A549 (cell line): Measurements from ENCODE around the gene COL1A1. TPM values are rescaled to one million over a fixed set of nuclear protein-coding genes. Genes with fewer than 3 reads are reported as not detected.
A peak's percentile ranks its signal among the peaks of the same experiment; 100 is the strongest.

ENCODE experiments used
- ATAC-seq, 2 experiments: fragments of 200-7000 bp in 1 of 2; fragments of >200 bp in 1 of 2; cut with Nextera tagmentation in 1 of 2; cut with Tn5 transposase in 1 of 2; 3 replicates each; pipeline versions ENCODE4 v1.8.0 to v1.9.1; 2018 to 2020; ENCODE audit warnings: mild to moderate bottlenecking in 1 of 2, moderate library complexity in 1 of 2
- CTCF ChIA-PET: fragments of 300-600 bp; sonication (Branson Sonifier 250); formaldehyde crosslinking; extraction: SDS; loops from one replicate; lab custom pipeline; 2021; ENCODE audit warnings: antibody characterized with exemption, inconsistent platforms; lab: Yijun Ruan, JAX
- POLR2A ChIA-PET: fragments of 350-600 bp; formaldehyde crosslinking; extraction: SDS; loops from one replicate; lab custom pipeline; 2021; ENCODE audit warnings: antibody characterized with exemption, inconsistent platforms; lab: Yijun Ruan, JAX
- DNase-seq, 2 experiments: peaks; one replicate each; pipeline versions ENCODE4 v3.0.0 to v3.0.0-alpha.2; 2011 to 2016; ENCODE audit warnings: low read depth in 1 of 2, low spot score in 1 of 2
- FAIRE-seq: peaks from 2 replicates; lab custom pipeline; 2011; peaks lifted over from hg19 to GRCh38; lab: Jason Lieb, UNC
- H3K27ac ChIP-seq, 2 experiments: fragments of >200 bp; sonication (Bioruptor Twin); formaldehyde crosslinking; 3 replicates each; pipeline ENCODE4 v1.5.1; 2016 to 2017
- H3K4me1 ChIP-seq: fragments of >200 bp; sonication (Bioruptor Twin); formaldehyde crosslinking; 3 replicates; pipeline ENCODE4 v1.6.1; 2016
- H3K4me2 ChIP-seq: fragments of >200 bp; sonication (Bioruptor Twin); formaldehyde crosslinking; 3 replicates; pipeline ENCODE4 v1.6.1; 2016
- H3K4me3 ChIP-seq: fragments of >200 bp; sonication (Bioruptor Twin); formaldehyde crosslinking; 3 replicates; pipeline ENCODE4 v1.5.1; 2016
- H3K9me3 ChIP-seq: fragments of >200 bp; sonication (Bioruptor Twin); formaldehyde crosslinking; 3 replicates; pipeline ENCODE4 v1.6.1; 2016
- CEBPB ChIP-seq, 2 experiments: fragments of >200 bp in 1 of 2; sonication (Bioruptor Twin) in 1 of 2; formaldehyde crosslinking in 1 of 2; IDR thresholded peaks; 2 replicates each; pipeline ENCODE4 v1.6.1; 2012 to 2016
- EHMT2 ChIP-seq: fragments of 200-600 bp; sonication (generic); IDR thresholded peaks from 2 replicates; pipeline ENCODE4 v1.6.1; 2016; ENCODE audit warnings: antibody characterized with exemption, low read depth, mild to moderate bottlenecking, moderate library complexity
- GATA3 ChIP-seq: IDR thresholded peaks from 2 replicates; pipeline ENCODE4 v1.6.1; 2012; ENCODE audit warnings: borderline replicate concordance
- HDAC2 ChIP-seq: fragments of 200-600 bp; sonication (generic); IDR thresholded peaks from 2 replicates; pipeline ENCODE4 v1.6.1; 2016
- HOXA7 ChIP-seq: fragments of 250-450 bp; sonication (Bioruptor Pico); IDR thresholded peaks from 2 replicates; pipeline ENCODE4 v1.5.0; 2020; ENCODE audit warnings: mild to moderate bottlenecking, moderate library complexity
- HOXB5 ChIP-seq: fragments of 250-450 bp; sonication (Bioruptor Pico); IDR thresholded peaks from 2 replicates; pipeline ENCODE4 v1.5.0; 2020; ENCODE audit warnings: mild to moderate bottlenecking, moderate library complexity
- JUN ChIP-seq, 2 experiments: fragments of >200 bp; sonication (Bioruptor Twin); formaldehyde crosslinking; IDR thresholded peaks; 2 replicates in 1 of 2; 3 replicates in 1 of 2; pipeline ENCODE4 v1.6.1; 2016 to 2017
- MAZ ChIP-seq: fragments of 150-350 bp; IDR thresholded peaks from 2 replicates; pipeline ENCODE4 v1.6.1; 2014; ENCODE audit warnings: antibody characterized with exemption, low read depth, low read length, borderline replicate concordance
- NFE2L2 ChIP-seq: fragments of 150-350 bp; conservative IDR thresholded peaks from 2 replicates; pipeline ENCODE4 v1.6.1; 2014; ENCODE audit warnings: low read length
- PHF8 ChIP-seq: fragments of 200-600 bp; sonication (generic); IDR thresholded peaks from 2 replicates; pipeline ENCODE4 v1.6.1; 2016; ENCODE audit warnings: low read depth, mild to moderate bottlenecking, antibody characterized with exemption, moderate library complexity, borderline replicate concordance
- POLR2A ChIP-seq: IDR thresholded peaks from 2 replicates; pipeline ENCODE4 v1.6.1; 2012; ENCODE audit warnings: mild to moderate bottlenecking, low read length
- RAD21 ChIP-seq, 2 experiments: fragments of >200 bp in 1 of 2; sonication (Bioruptor Twin) in 1 of 2; formaldehyde crosslinking in 1 of 2; IDR thresholded peaks in 1 of 2; conservative IDR thresholded peaks in 1 of 2; 2 replicates in 1 of 2; 3 replicates in 1 of 2; pipeline ENCODE4 v1.6.1; 2012 to 2018; ENCODE audit warnings: inconsistent platforms in 1 of 2
- SMC3 ChIP-seq: fragments of >200 bp; sonication (Bioruptor Twin); formaldehyde crosslinking; IDR thresholded peaks from 3 replicates; pipeline ENCODE4 v1.6.1; 2018; ENCODE audit warnings: inconsistent platforms
- TFCP2L1 ChIP-seq: fragments of 250-450 bp; sonication (Bioruptor Pico); IDR thresholded peaks from 2 replicates; pipeline ENCODE4 v1.5.0; 2021; ENCODE audit warnings: mild to moderate bottlenecking
- TP53 ChIP-seq: fragments of 250-450 bp; sonication (Bioruptor Pico); IDR thresholded peaks from 2 replicates; pipeline ENCODE4 v1.5.0; 2021; ENCODE audit warnings: mild to moderate bottlenecking, moderate library complexity
- WGBS: methylation state at CpG from one replicate; pipeline ENCODE4 v1.1.6; 2017; ENCODE audit errors: missing lambda C conversion rate; 5-methylcytosine and 5-hydroxymethylcytosine counted together
- polyA plus RNA-seq, 4 experiments: library from polyadenylated mRNA; depleted of rRNA in 3 of 4; stranded (reverse); fragments of >200 nt; fragmentation: RNase III in 1 of 4; extraction: RNeasy Plus Mini Kit Qiagen cat#74134 plus additional on column Dnase treatment in 1 of 4; gene quantifications; 2 replicates in 3 of 4; 3 replicates in 1 of 4; pipeline ENCODE4 v1.2.3, GENCODE V29; 2011 to 2017
- TF ChIP-seq, protein P1 (sequence below): IDR thresholded peaks from 2 replicates; pipeline ENCODE4 v1.6.1; 2012
- TF ChIP-seq, protein P2 (sequence below): IDR thresholded peaks from 2 replicates; pipeline ENCODE4 v1.6.1; 2012; ENCODE audit warnings: low read depth, borderline replicate concordance
- TF ChIP-seq, protein P3 (sequence below): fragments of >200 bp; sonication (Bioruptor Twin); formaldehyde crosslinking; IDR thresholded peaks from 3 replicates; pipeline ENCODE4 v1.5.1; 2016
- TF ChIP-seq, protein P4 (sequence below): fragments of 150-350 bp; IDR thresholded peaks from 2 replicates; pipeline ENCODE4 v1.6.1; 2014; ENCODE audit warnings: low read depth, mild to moderate bottlenecking, low read length
- TF ChIP-seq, protein P5 (sequence below): fragments of 450-650 bp; IDR thresholded peaks from 2 replicates; pipeline ENCODE4 v1.6.1; 2014; ENCODE audit warnings: antibody characterized with exemption

The COL1A1 gene
- polyA plus RNA-seq, 2 of the 4 experiments (the other 2 are of a cell fraction), result 4.4 to 34.3 TPM

DNA sequence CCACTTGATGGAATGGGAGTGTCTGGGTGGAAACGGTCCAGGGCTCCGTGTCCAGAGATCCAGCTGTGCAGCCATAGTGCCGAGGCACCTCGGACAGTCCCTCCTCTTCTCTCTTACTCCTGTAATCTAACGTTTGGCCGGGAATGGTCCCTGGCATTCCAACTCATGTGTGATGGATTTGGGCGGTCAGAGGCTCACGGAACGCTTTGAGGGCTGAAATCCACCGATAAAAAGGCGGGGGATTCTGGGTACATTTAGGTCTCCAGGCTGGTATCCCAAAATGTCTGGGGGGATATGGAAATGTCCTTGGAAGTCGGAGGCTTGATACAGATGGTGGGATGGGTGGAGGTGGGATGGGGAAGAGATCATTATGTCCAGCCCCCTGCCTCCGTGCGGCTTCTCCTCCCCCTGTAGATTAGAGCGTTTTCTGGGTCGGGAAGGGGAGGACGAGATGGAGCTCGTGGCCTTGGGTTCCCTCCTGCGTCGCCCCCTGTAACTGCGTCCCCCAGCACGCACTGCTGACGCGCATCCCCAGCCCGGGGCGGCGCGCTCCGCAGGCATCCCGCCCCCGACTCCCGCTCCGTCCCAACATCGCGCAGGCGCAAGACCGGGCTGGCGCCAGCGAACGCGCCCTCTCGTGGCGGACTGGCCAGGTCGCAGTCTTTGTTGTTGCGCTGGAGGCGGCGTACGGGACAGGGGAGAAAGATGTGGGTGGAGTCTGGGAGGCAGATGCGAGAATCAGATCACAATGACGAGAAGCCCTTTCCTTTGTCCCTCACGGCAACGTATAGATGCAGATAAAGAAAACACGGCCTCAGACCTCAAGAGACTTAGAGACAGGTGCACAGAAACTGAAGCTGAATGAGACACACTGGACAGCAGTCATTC, 40.2 kb downstream of the COL1A1 start:
- DNase-seq, result peak; percentile 92 to 100
- Histone ChIP-seq H3K27ac (peak overlapping the region; percentile 80 to 86), H3K4me2 (peak overlapping the region; percentile 98), H3K4me1 (peaks cover 9% of the 10 kb centered on the region; the same call in 2 of the 3 replicates), H3K9me3 (no peaks in the 10 kb centered on the region), H3K4me3 (peak overlapping the region; percentile 74)
- ATAC-seq, result peak; percentile 88 to 96
- WGBS, result 1% methylated on average over 44 of the region's 53 CpGs
- POLR2A ChIA-PET, result interaction anchor here (0.7 to 1.8 kb wide), 4 partner anchors 9 to 44 kb away, joined by 3 to 21 read pairs (median 4); no protein-coding TSS in a partner anchor
- CTCF ChIA-PET, result interaction anchor here (0.6 to 2.8 kb wide), 60 partner anchors 9 to 623 kb away, joined by 3 to 163 read pairs (median 4); partner anchors contain the start of genes COL1A1, PPP1R9B and SAMD14
- peak; percentile 55 to 70; a peak in 3 of 5 replicates for TF ChIP-seq JUN (IDR thresholded peaks at IDR 0.05)
- peak; percentile 64; the same call in 1 of the 2 replicates for TF ChIP-seq PHF8
- TF ChIP-seq, protein P1, sequence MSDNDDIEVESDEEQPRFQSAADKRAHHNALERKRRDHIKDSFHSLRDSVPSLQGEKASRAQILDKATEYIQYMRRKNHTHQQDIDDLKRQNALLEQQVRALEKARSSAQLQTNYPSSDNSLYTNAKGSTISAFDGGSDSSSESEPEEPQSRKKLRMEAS, result peak; percentile 91
- no peak for TF ChIP-seq HDAC2
- peak; percentile 72 to 80 for TF ChIP-seq RAD21 (conservative IDR thresholded peaks at IDR 0.05 in 1 of 2, IDR thresholded peaks at IDR 0.05 in 1 of 2)
- TF ChIP-seq POLR2A, result peak; percentile 92
- peak; percentile 37; the same call in 1 of the 2 replicates for TF ChIP-seq GATA3
- 0 out of 2 replicates have a peak, but pooled peaks have one; percentile 16 for TF ChIP-seq TP53
- no peak; the same call in 1 of the 2 replicates for TF ChIP-seq NFE2L2
- TF ChIP-seq EHMT2, result no peak
- TF ChIP-seq, protein P2, sequence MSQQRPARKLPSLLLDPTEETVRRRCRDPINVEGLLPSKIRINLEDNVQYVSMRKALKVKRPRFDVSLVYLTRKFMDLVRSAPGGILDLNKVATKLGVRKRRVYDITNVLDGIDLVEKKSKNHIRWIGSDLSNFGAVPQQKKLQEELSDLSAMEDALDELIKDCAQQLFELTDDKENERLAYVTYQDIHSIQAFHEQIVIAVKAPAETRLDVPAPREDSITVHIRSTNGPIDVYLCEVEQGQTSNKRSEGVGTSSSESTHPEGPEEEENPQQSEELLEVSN, result peak; percentile 75; the same call in 1 of the 2 replicates
- 0 out of 2 replicates have a peak, but pooled peaks have one; percentile 30 for TF ChIP-seq TFCP2L1
- TF ChIP-seq, protein P3, sequence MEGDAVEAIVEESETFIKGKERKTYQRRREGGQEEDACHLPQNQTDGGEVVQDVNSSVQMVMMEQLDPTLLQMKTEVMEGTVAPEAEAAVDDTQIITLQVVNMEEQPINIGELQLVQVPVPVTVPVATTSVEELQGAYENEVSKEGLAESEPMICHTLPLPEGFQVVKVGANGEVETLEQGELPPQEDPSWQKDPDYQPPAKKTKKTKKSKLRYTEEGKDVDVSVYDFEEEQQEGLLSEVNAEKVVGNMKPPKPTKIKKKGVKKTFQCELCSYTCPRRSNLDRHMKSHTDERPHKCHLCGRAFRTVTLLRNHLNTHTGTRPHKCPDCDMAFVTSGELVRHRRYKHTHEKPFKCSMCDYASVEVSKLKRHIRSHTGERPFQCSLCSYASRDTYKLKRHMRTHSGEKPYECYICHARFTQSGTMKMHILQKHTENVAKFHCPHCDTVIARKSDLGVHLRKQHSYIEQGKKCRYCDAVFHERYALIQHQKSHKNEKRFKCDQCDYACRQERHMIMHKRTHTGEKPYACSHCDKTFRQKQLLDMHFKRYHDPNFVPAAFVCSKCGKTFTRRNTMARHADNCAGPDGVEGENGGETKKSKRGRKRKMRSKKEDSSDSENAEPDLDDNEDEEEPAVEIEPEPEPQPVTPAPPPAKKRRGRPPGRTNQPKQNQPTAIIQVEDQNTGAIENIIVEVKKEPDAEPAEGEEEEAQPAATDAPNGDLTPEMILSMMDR, result peak; percentile 98
- TF ChIP-seq SMC3, result peak; percentile 97
- 0 out of 2 replicates have a peak, but pooled peaks have one; percentile 41 for TF ChIP-seq HOXB5 (CRISPR knock-in tag)
- peak; percentile 96 for FAIRE-seq

DNA sequence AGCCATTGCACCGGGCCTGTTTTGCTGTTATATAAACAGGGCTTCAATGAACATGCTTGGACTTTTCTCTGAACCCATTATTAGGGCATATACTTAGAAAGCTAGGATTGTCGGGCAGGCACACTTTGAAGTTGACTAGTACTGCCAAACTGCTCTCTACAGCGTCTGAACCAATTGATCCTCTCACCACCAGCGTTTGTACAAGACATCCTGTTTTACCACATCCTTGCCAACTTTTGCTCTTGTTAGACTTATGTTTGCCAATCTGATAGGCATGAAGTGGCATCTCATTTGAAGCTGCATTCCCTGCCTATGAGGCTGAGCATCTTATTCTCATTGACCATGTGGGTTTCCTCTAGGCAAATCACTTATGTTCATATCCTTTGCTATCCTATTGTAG, 43.5 kb downstream of the COL1A1 start:
- ChIA-PET POLR2A (no interaction called here), CTCF (interaction anchor here (0.9 to 60.2 kb wide), 7 partner anchors 11 to 70 kb away, joined by 5 to 1356 read pairs (median 8); partner anchors contain the start of genes COL1A1, PDK2 and SGCA)
- no peaks in the 10 kb centered on the region for H3K9me3 ChIP-seq
- H3K4me1 ChIP-seq, result peaks cover 28% of the 10 kb centered on the region
- no peak overlapping the region for H3K27ac ChIP-seq
- no peak for FAIRE-seq
- no peak overlapping the region for H3K4me2 ChIP-seq
- no peak overlapping the region for H3K4me3 ChIP-seq
- DNase-seq, result no peak
- no peak for ATAC-seq
- 69% methylated on average over 4 of the region's 4 CpGs for WGBS
- no peak for TF ChIP-seq PHF8

DNA sequence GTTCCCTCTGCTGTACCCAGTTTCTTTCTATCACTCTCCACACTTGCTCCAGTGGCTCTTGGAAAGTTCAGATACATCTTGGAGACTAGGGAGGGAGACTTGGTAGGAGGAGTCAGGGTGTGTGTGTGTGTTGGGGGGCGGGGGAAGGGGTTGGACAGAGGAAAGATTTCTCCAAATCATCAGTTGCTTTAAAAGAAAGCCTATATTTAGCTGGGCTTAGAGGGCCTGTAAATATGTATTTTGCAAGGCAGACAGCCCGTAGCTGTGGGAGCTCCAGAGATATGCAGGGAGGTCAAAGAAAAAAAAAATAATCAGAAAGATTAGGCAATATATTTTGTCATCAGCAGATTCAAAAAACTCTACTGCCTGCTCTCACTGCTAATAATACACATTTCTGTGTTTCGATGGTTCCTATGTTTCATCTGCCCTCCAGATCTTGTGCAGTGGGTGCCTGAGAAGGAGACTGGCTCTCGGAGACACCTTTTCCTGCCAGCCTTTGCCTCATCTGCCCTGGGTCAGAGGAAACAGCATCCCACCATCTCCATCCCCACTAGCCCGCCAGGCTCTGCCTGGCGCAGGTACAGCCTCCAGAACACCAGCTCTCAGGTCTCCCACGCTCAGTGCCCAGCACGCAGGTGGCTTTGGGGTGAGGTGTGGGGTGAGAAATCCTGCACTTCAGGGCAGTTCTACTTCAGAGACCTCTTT, 46.2 kb downstream of the COL1A1 start:
- Histone ChIP-seq H3K9me3 (no peaks in the 10 kb centered on the region), H3K4me1 (peaks cover 26% of the 10 kb centered on the region), H3K4me2 (peak overlapping the region; percentile 6; the same call in 1 of the 3 replicates), H3K4me3 (no peak overlapping the region), H3K27ac (peak overlapping the region in 1 of 2 experiments; percentile 96; a peak in 3 of 6 replicates)
- DNase-seq (no peak), ATAC-seq (no peak), FAIRE-seq (no peak)
- POLR2A ChIA-PET, result no interaction called here
- TF ChIP-seq, protein P4, sequence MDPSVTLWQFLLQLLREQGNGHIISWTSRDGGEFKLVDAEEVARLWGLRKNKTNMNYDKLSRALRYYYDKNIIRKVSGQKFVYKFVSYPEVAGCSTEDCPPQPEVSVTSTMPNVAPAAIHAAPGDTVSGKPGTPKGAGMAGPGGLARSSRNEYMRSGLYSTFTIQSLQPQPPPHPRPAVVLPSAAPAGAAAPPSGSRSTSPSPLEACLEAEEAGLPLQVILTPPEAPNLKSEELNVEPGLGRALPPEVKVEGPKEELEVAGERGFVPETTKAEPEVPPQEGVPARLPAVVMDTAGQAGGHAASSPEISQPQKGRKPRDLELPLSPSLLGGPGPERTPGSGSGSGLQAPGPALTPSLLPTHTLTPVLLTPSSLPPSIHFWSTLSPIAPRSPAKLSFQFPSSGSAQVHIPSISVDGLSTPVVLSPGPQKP, result no peak
- no peak for TF ChIP-seq MAZ
- TF ChIP-seq, protein P5, sequence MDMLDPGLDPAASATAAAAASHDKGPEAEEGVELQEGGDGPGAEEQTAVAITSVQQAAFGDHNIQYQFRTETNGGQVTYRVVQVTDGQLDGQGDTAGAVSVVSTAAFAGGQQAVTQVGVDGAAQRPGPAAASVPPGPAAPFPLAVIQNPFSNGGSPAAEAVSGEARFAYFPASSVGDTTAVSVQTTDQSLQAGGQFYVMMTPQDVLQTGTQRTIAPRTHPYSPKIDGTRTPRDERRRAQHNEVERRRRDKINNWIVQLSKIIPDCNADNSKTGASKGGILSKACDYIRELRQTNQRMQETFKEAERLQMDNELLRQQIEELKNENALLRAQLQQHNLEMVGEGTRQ, result no peak
- no peak for TF ChIP-seq CEBPB (IDR thresholded peaks at IDR 0.05)
- TF ChIP-seq HOXA7 (CRISPR knock-in tag), result no peak
- CTCF ChIA-PET, result interaction anchor here (0.8 to 60.2 kb wide), 7 partner anchors 9 to 242 kb away, joined by 3 to 1356 read pairs (median 9); partner anchors contain the start of genes LRRC59, PDK2 and SGCA
- 77% methylated on average over 8 of the region's 8 CpGs for WGBS
